Activated CD4-positive, alpha-beta T cell treated with anti-CD3 and anti-CD28 coated beads, Interleukin-2, Interleukin-6, amounts not matched to agents 100 ng/mL and 50 ng/mL, durations not matched to agents 16 hours and 8 hours (primary cell): ENCODE data around the gene MLPH.

Experiments used
- DNase-seq: peaks from one replicate; pipeline ENCODE4 v3.0.0-alpha.2; 2020

Gene MLPH

GRCh38 chr2:237527233-237527632 is 40.2 kb downstream of the MLPH start:
- DNase-seq: no peak

GRCh38 chr2:237527766-237528165 is 40.7 kb downstream of the MLPH start:
- no peak for DNase-seq

- no peak for DNase-seq
These were observed 42.7 kb downstream of the MLPH start for GRCh38 chr2:237529452-237530402.

GRCh38 chr2:237530472-237531433 is 43.7 kb downstream of the MLPH start:
- DNase-seq: no peak

DNA sequence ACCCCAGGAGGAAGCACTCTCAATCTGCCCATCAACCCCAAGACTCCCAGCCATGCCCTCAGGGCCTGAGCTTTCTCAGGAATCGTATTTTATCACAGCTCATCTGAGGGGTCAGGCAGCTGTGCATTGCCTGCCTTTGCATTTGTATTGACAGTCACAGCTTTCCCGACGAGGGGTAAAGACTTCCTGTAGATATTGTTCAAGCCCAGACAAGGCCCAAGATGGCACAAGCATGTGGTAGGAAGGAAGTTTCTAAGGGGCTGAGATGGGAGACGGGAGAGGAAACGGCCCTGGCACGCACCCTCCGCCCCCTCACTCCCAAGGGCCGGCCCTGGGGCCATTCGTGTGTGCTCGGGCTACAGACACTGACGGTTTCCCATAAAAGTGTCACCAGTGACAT is 45.1 kb downstream of the MLPH start:
- no peak for DNase-seq

DNA sequence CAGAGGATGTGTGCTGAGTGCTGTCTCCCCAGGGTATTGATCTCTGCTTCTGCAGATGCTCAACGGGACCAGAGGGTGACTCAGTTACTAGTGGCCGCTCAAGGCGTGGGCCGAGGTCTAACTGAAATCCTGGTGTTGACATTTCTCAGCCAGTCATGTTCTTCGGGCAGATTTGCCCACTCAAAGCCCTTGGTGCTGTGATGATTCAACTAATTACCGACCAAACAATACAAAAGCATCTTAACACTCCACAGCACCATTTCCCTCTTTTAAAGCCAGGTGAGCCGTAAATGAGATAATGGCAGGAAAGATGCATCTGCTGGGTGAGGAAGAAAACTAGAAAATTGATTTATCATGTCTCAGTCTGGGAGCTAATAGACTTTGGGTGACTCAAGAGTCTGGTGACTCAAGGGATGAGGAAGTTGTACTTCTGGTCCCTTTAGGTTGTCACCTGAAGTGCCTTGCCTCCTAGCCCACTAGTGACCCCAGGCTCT is 46.7 kb downstream of the MLPH start:
- no peak for DNase-seq

- DNase-seq: no peak
These were observed 47.3 kb downstream of the MLPH start for GRCh38 chr2:237534380-237534779.

DNA sequence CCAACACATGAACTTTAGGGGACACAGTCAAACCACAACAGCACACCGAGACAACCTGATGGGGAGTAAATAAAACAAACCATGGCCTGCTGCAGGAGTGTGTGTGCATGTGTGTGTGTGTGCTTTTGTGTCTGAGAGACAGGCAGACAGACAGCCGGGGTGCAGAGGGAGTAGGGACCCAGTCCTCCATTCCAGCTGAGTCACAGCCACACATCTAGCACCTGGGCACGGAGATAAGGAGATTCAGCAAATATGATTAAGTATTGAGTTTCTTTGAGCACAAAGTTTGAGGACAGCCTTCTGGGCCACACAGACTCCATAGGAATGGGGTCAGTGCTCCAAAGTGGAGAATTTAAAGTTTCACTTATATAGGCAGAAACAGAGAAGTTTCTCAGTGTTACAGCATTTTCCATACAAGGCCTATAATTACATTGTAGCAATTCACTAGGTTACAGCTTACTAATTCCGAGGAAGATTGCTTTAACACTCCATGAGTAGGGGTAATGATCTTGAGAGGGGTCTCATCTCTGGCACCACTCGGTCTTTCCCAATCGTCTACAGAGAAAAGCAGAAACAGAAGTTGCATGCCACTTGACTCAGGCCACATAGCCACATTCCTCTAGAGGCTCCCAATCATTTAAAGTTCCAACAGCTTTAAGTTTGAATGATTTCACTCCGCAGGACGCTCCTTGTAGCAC is 48.5 kb downstream of the MLPH start:
- no peak for DNase-seq

DNA sequence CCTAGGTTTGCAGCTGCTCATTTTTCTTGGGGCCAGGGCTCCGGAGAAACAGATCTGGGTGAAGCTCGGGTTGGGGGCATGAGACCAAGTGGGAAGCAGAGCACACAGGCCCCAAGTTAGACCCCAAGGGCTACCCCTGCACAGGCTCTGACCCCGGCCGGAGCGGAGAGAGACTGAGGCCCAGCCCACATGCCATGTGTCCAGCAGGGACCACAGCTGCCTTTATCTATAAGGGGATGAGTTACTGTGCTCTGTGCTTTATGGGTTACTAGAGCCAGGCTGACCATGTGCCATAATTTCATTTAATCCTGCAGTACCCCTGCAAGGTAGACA is 49.0 kb downstream of the MLPH start:
- DNase-seq: no peak

DNA sequence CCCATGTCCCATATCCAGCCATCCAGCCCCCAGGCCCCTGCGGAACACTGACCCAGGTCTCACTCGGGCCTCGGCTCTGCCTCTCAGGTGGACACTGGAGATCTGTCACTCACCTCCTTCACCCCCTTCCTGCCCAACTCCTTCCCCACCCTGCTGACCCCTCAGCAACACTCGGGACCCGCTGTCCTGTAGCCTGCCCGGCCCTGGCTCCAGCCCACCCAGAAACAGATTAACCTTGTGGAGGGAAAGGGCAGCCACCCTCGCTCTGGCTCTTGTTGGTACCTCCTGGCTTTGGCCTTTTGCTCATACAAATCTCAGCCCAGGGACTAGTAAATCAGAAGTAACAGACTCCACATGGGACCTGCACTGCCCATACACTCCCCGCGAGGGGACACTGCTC is 49.6 kb downstream of the MLPH start:
- DNase-seq: no peak

DNA sequence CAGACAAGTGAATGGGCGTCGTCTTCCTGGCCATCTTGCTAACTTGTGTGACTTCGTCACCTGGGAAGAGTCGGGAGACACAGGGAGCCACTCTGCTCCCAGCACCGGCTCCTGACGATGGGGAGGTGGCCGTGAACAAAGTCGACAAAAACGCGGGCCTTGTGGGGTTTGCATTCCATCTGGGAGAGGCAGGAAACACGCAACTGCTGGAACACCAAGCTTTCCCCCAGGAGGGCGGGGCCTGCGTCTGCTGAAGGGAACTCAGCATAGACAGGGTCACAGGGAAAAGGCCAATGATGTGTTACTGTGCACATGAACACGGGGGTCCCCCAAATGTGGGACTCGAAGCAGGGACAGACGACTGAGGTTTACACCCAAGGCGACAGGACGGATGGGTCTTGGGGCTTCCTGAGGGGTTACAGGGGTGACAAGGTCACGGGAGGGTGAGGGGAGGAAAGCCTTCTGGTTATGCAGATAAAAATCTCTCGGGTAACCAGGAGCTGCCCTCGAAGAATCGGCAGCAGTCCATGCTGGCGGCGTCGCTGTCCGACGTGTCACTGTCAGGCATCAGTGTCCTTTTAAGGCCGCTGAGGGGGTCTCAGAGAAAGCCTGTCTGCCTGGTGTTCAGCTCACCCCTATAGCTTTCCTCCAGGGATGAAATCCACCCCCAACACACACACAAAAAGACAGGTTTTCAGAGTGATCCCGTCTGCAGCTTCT is 51.1 kb downstream of the MLPH start:
- no peak for DNase-seq

- DNase-seq: no peak
These were observed 51.9 kb downstream of the MLPH start for GRCh38 chr2:237538901-237539300.

DNA sequence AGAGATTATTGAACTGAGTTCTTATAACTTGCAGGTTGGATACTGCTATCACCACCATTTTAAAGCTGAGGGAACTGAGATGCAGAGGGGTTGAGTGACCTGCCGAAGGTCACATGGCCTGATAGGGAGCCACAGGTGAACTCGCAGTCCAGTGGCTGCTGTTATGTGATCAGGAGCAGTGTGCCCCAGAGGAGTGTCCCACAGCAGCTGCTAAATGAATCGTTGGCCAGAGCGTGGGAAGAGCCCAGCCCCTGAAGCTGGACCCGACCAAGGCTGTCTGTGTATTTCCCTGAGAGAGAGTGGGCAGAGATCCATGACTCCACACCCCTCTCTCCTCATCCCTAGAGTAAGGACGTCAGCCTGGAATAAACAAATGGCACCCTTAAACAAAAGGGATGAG is 52.6 kb downstream of the MLPH start:
- DNase-seq: no peak

DNA sequence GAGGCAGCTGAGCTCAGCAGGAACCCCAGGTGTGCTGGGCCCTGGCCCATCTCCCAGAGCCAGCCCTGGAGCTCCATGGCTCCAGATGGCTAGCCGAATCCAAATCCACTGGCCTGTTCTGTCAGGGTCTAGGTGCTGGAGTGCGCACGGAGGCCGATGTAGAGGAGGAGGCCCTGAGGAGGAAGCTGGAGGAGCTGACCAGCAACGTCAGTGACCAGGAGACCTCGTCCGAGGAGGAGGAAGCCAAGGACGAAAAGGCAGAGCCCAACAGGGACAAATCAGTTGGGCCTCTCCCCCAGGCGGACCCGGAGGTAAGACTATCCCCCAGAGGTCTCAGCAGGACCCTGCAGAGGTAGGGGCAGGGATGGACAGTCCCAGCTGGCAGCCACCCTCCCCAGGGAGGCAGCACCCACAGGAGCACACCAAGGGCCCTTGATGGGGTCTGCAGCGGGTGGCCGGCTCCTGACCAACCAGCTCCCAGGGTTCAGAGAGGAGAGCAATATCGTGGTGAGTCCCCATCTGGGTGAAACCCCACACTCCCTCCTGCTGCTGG is 53.2 kb downstream of the MLPH start:
- no peak for DNase-seq

DNA sequence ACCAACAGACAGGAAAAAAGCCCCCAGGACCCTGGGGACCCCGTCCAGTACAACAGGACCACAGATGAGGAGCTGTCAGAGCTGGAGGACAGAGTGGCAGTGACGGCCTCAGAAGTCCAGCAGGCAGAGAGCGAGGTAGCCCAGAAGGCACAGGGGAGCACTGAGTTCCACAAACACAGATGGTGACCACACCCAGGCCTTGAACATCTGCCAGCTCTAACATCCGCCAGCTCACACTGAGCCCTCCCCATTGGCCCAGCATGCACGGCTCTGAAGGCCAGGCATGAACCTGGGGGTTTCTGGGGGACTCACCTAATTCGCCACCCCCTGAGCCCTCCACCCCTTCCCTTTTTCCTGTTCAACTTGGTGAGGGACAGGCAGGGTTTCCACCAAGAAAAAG is 53.8 kb downstream of the MLPH start:
- no peak for DNase-seq

DNA sequence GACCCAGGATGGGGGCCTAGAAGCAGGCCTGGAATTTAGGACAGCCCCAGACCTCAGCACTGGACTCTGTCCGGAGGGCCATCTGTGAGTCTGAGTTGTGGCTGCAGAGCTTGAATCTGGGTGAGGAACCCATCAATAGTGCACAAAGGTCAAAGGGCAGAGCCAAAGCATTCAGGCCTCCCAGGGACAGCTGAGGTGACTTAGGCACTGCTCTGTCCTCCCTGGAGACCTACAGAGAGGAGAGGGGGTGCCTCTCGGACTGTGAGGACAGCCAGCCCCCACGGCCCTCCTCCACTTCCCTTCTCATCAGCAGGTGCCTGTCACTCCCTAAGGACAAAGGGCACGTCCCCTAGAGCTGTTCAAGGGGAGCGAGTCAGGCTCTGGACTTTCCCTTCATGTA is 54.2 kb downstream of the MLPH start:
- DNase-seq: no peak

GRCh38 chr2:237542001-237542704 is 55.1 kb downstream of the MLPH start:
- no peak for DNase-seq

DNA sequence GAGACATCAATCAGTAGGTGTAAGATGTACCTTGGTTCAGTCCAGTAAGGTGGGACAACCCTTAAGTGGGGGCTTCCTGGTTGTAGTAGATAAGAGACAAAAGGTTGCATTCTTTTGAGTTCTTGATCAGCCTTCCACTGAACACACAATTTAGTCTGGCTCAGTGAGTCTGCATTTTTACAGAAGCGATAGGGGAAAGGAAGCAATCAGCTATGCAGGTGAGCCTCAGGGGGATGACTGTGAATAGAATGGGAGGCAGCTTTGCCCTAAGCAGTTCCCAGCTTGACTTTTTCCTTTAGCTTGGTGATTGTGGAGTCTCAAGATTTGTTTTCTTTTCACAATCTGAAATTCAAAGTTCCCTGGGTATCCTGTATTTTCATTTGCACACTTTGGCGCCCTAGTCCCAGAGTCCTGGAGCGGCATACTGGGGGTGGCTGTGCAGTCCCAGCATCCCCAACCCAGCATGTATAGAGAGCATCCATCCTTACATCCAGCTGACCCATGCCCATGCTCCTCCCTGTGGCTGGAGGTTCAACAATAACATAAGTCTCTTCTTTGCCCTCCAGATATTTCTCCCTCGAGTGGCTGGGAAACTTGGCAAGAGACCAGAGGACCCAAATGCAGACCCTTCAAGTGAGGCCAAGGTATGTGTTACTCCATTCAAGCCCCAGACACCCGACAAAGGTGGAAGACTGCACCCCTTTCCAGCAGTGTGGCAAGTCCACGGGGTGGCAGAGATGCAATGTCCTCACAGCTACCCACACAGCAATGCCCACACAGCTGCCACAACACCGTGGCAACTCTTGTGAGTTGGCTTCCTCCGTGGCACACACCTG is 59.2 kb downstream of the MLPH start:
- no peak for DNase-seq

- no peak for DNase-seq
These were observed 59.9 kb downstream of the MLPH start for GRCh38 chr2:237546876-237547395.

DNA sequence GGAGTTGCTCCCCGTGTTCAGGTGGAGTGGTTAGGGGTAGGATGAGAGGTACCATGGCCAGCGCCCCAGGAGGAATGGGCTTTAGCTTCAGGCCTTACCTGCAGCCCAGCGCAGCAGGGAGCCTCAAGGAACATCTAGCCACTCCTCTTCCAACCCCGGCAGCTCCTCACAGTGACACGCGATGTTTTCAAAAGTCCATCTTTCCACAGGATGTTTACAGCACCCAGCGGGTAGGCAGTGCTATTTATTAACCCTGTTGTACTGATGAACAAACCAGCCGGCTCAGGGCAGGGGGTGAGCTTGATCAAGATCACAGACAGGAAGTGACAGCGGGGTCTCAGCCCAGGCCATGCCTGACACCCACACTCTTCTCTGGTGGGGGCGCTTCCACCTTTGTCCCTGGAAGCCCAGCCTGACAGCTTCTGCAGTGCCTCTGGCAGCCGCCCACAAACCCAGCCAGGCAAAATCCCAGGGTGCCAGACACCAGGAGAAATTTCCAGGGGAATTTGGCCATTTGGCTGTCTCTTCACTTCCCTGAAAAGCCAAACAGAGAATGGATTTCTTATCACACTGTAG is 60.9 kb downstream of the MLPH start:
- DNase-seq: no peak
